Measurements from ENCODE around the gene DOP1A. TPM values are rescaled to one million over a fixed set of nuclear protein-coding genes. Genes with fewer than 3 reads are reported as not detected.

Gene DOP1A
- total and polyA plus RNA-seq, 2 of the 13 experiments (the other 11 are each of a cell fraction or from before 2014, with no cell fraction given): 5.2 to 16.7 TPM

- intact Hi-C loops (cut with micrococcal nuclease; ENCODE audit: unreplicated experiment) (no loop called here), in situ Hi-C loops (cut with HindIII; ENCODE audit: extremely low pct_ligation_motif_present, low pct_unique_long_range_greater_than_20kb) (loop anchor here (25.0 kb wide), 1 partner anchor 943 kb away; the partner anchor contains the start of gene IBTK)
- POLR2A ChIA-PET: interaction anchor here (1.4 kb wide), 1 partner anchor 12 kb away, joined by 5 read pairs; the partner anchor contains the start of genes PGM3 and RWDD2A
- TF ChIP-seq XBP1 (CRISPR knock-in tag; IDR thresholded peaks at IDR 0.05): no peak
- no peak for TF ChIP-seq KDM4B (CRISPR knock-in tag; IDR thresholded peaks at IDR 0.05)
- TF ChIP-seq CHD4 (IDR thresholded peaks at IDR 0.05; ENCODE audit: borderline replicate concordance, low read length): no peak
- TF ChIP-seq RELA (CRISPR knock-in tag; IDR thresholded peaks at IDR 0.05): no peak
- TF ChIP-seq NFATC3 (CRISPR knock-in tag; IDR thresholded peaks at IDR 0.05): no peak
- no peak for TF ChIP-seq FUBP1 (CRISPR knock-in tag; IDR thresholded peaks at IDR 0.05; ENCODE audit: borderline replicate concordance)
- no peak for TF ChIP-seq RAD51 (IDR thresholded peaks at IDR 0.05; ENCODE audit: borderline replicate concordance)
- no peak for TF ChIP-seq MNT (IDR thresholded peaks at IDR 0.05)
- no peak for TF ChIP-seq RFX5 (IDR thresholded peaks at IDR 0.05; ENCODE audit: low read depth, low read length)
- no peak for TF ChIP-seq ZNF672 (CRISPR knock-in tag; IDR thresholded peaks at IDR 0.05)
- no peak for TF ChIP-seq DNMT1 (CRISPR knock-in tag; IDR thresholded peaks at IDR 0.05)
- TF ChIP-seq ZBTB44 (CRISPR knock-in tag; IDR thresholded peaks at IDR 0.05): no peak
- TF ChIP-seq STAT6 (CRISPR knock-in tag; IDR thresholded peaks at IDR 0.05; ENCODE audit: borderline replicate concordance): no peak
- no peak for TF ChIP-seq ZNF441 (CRISPR knock-in tag; IDR thresholded peaks at IDR 0.05; ENCODE audit: borderline replicate concordance)
- TF ChIP-seq NR2F6 (IDR thresholded peaks at IDR 0.05): no peak
- no peak for TF ChIP-seq NR2F6 (CRISPR knock-in tag; IDR thresholded peaks at IDR 0.05)
- TF ChIP-seq ZNF768 (CRISPR knock-in tag; IDR thresholded peaks at IDR 0.05): no peak
- no peak for TF ChIP-seq CERS6 (CRISPR knock-in tag; IDR thresholded peaks at IDR 0.05)
These were observed 113.0 kb downstream of the DOP1A start for GRCh38 chr6:83180426-83180950.

More at GRCh38 chr6:83180426-83180950, 113.0 kb downstream of the DOP1A start:
- H3K79me2 ChIP-seq (ENCODE audit: insufficient read depth, low read length): peaks cover 7% of the 10 kb centered on the region
- H3K9me3 ChIP-seq (ENCODE audit: low read length): no peaks in the 10 kb centered on the region
- no peak overlapping the region for H3K27ac ChIP-seq (ENCODE audit: extremely low read length, insufficient read depth, low read length)
- no peaks in the 10 kb centered on the region for H3K4me1 ChIP-seq (ENCODE audit: insufficient read depth, low read length)
- H3K4me2 ChIP-seq (ENCODE audit: low read depth, low read length): no peak overlapping the region
- H3K36me3 ChIP-seq (replicated peaks in 1 of 2; ENCODE audit: control insufficient read depth in 1 of 2, insufficient read depth in 2 of 2, low read length in 2 of 2): peaks cover 11 to 87% of the 10 kb centered on the region in 2 experiments
- no peak overlapping the region for H3K9ac ChIP-seq (ENCODE audit: insufficient read depth, low read depth, low read length)
- CTCF ChIA-PET (ENCODE audit: low intra/inter-chr PET ratio, low total read pairs): no interaction called here
- FAIRE-seq (no peak), DNase-seq (ENCODE audit: low spot score) (no peak), ATAC-seq (no peak)
- H3K27me3 ChIP-seq (ENCODE audit: control insufficient read depth in 1 of 2, insufficient read depth in 2 of 2, low read length in 2 of 2): no peaks in the 10 kb centered on the region
- BruUV-seq (replicated peaks): no TSS peak
- no peak overlapping the region for H3K4me3 ChIP-seq (replicated peaks in 1 of 3; ENCODE audit: insufficient read depth in 1 of 3, low read depth in 2 of 3, low read length in 3 of 3)
- H2AFZ ChIP-seq (ENCODE audit: low read length): no peak overlapping the region
- no peaks in the 10 kb centered on the region for H4K20me1 ChIP-seq (ENCODE audit: insufficient read depth, low read length)
